SK-N-MC (cell line): ENCODE measurements around the gene OR2V2.

Experiments used
- EZH2 ChIP-seq: fragments of 200-600 bp; sonication (generic); IDR thresholded peaks from one replicate; pipeline ENCODE4 v1.6.1; 2017; ENCODE audit warnings: antibody characterized with exemption
- FOXP2 ChIP-seq: optimal IDR thresholded peaks from 2 replicates; pipeline ENCODE3; 2011; ENCODE audit warnings: mild to moderate bottlenecking, moderate library complexity; ENCODE audit not compliant: insufficient read depth; ENCODE audit errors: extremely low read length, control extremely low read depth
- POLR2AphosphoS5 ChIP-seq: IDR thresholded peaks from 2 replicates; pipeline ENCODE4 v1.6.1; 2012; ENCODE audit warnings: mild to moderate bottlenecking, low read depth, low read length, borderline replicate concordance

- TF ChIP-seq EZH2 (no peak), POLR2AphosphoS5 (no peak), FOXP2 (no peak)
Observed at GRCh38 chr5:181127907-181128626, 19.3 kb upstream of the OR2V2 start.
